OCI-LY7 (cell line): ENCODE measurements around the gene DHRS12. TPM values are rescaled to one million over a fixed set of nuclear protein-coding genes. Genes with fewer than 3 reads are reported as not detected.

ENCODE experiments used
- BruUV-seq: library from RNA; stranded (reverse); fragments of 400-500 nt; replicated peaks from 2 replicates; lab custom pipeline; 2021; lab: Mats Ljungman, UMichigan
- CTCF ChIA-PET: fragments of 300-600 bp; sonication (Branson Sonifier 250); formaldehyde crosslinking; loops from one replicate; lab custom pipeline; 2022; ENCODE audit warnings: antibody characterized with exemption; ENCODE audit not compliant: unreplicated experiment; lab: Charles Lee
- POLR2A ChIA-PET: fragments of 300-600 bp; sonication (Branson Sonifier 250); formaldehyde crosslinking; loops from one replicate; lab custom pipeline; 2022; ENCODE audit warnings: antibody characterized with exemption; lab: Charles Lee
- DNase-seq: peaks from one replicate; pipeline ENCODE4 v3.0.0-alpha.2; 2015; ENCODE audit warnings: low spot score
- H2AFZ ChIP-seq: fragments of 200-600 bp; sonication (generic), shearing (Covaris generic); 2 replicates; pipeline ENCODE4 v1.6.1; 2014; ENCODE audit warnings: mild to moderate bottlenecking, antibody characterized with exemption, low read length, moderate library complexity
- H3K27ac ChIP-seq: fragments of 200-600 bp; sonication (generic); 2 replicates; pipeline ENCODE4 v1.5.1; 2014; ENCODE audit warnings: mixed run types, low read depth, mild to moderate bottlenecking, moderate library complexity, low read length, inconsistent platforms; ENCODE audit not compliant: poor library complexity, severe bottlenecking
- H3K36me3 ChIP-seq: fragments of 200-600 bp; sonication (generic); 2 replicates; pipeline ENCODE4 v1.6.1; 2014; ENCODE audit warnings: mild to moderate bottlenecking, antibody characterized with exemption, low read length, moderate library complexity, mixed read lengths; ENCODE audit not compliant: insufficient read depth
- H3K4me1 ChIP-seq: fragments of 200-600 bp; sonication (generic); 2 replicates; pipeline ENCODE4 v1.5.1; 2014; ENCODE audit warnings: mild to moderate bottlenecking, low read length; ENCODE audit not compliant: insufficient read depth, poor library complexity, severe bottlenecking
- H3K4me2 ChIP-seq: fragments of 200-600 bp; sonication (generic); 2 replicates; pipeline ENCODE4 v1.6.1; 2014; ENCODE audit warnings: mild to moderate bottlenecking, low read length
- H3K4me3 ChIP-seq: fragments of 200-600 bp; sonication (generic); 2 replicates; pipeline ENCODE4 v1.5.1; 2014; ENCODE audit warnings: mild to moderate bottlenecking, low read depth, low read length; ENCODE audit not compliant: poor library complexity, severe bottlenecking
- H3K79me2 ChIP-seq: fragments of 200-600 bp; sonication (generic); 2 replicates; pipeline ENCODE4 v1.6.1; 2016; ENCODE audit warnings: low read depth, mild to moderate bottlenecking, low read length, moderate library complexity, mixed read lengths; ENCODE audit not compliant: insufficient read depth
- H3K9me2 ChIP-seq: fragments of 200-600 bp; sonication (generic); 2 replicates; pipeline ENCODE4 v1.6.1; 2016; ENCODE audit warnings: mild to moderate bottlenecking, low read length, mixed read lengths; ENCODE audit not compliant: insufficient read depth
- H3K9me3 ChIP-seq: fragments of 200-600 bp; sonication (generic); 2 replicates; pipeline ENCODE4 v1.6.1; 2014; ENCODE audit warnings: mild to moderate bottlenecking, mixed run types, low read length, mixed read lengths
- H4K20me1 ChIP-seq: fragments of 200-600 bp; sonication (generic); 2 replicates; pipeline ENCODE4 v1.6.1; 2014; ENCODE audit warnings: mild to moderate bottlenecking, antibody characterized with exemption, low read length, moderate library complexity, mixed read lengths; ENCODE audit not compliant: insufficient read depth
- EZH2phosphoT487 ChIP-seq: fragments of 200-600 bp; sonication (generic); IDR thresholded peaks from 2 replicates; pipeline ENCODE4 v1.6.1; 2018; ENCODE audit warnings: low read depth, borderline replicate concordance, mild to moderate bottlenecking, mixed run types, antibody characterized with exemption, low read length, moderate library complexity, mixed read lengths
- intact Hi-C: fragments of 100-400 bp; cut with micrococcal nuclease; formaldehyde crosslinking; loops from one replicate; pipeline ENCODE4 v1.10.0; 2022; ENCODE audit not compliant: unreplicated experiment
- total RNA-seq, 2 experiments: library from RNA; depleted of rRNA in 1 of 2; stranded (reverse); fragments of >200 nt in 1 of 2; shearing (Covaris generic) in 1 of 2; gene quantifications; 2 replicates each; pipeline ENCODE4 v1.2.3, GENCODE V29; 2014 to 2022
- TF ChIP-seq, protein P1 (sequence below): fragments of 200-600 bp; sonication (generic); conservative IDR thresholded peaks from 2 replicates; pipeline ENCODE4 v1.5.1; 2014; ENCODE audit warnings: mild to moderate bottlenecking, antibody characterized with exemption, low read length, moderate library complexity, mixed read lengths

DHRS12 gene
- total RNA-seq, 2 experiments from 2014 or later: 3.5 to 11.9 TPM

- DNase-seq: no peak
- Histone ChIP-seq H3K4me3 (no peak overlapping the region), H3K79me2 (no peaks in the 10 kb centered on the region), H3K4me1 (peaks cover 71% of the 10 kb centered on the region), H3K9me3 (no peaks in the 10 kb centered on the region), H3K36me3 (no peaks in the 10 kb centered on the region), H2AFZ (no peak overlapping the region), H3K4me2 (peak overlapping the region; percentile 75), H3K27ac (peak overlapping the region; percentile 79), H4K20me1 (no peaks in the 10 kb centered on the region), H3K9me2 (no peaks in the 10 kb centered on the region)
- intact Hi-C loops: loop anchor here (2.0 kb wide), 1 partner anchor 343 kb away; the partner anchor contains the start of gene INTS6
- ChIA-PET POLR2A (interaction anchor here (0.6 to 1.8 kb wide), 11 partner anchors 11 to 375 kb away, joined by 3 to 7 read pairs (median 4); partner anchors contain the start of gene INTS6), CTCF (interaction anchor here (0.6 to 1.8 kb wide), 4 partner anchors 16 to 509 kb away, joined by 3 to 6 read pairs (median 3); no protein-coding TSS in a partner anchor)
- no TSS peak for BruUV-seq
- TF ChIP-seq, protein P1, sequence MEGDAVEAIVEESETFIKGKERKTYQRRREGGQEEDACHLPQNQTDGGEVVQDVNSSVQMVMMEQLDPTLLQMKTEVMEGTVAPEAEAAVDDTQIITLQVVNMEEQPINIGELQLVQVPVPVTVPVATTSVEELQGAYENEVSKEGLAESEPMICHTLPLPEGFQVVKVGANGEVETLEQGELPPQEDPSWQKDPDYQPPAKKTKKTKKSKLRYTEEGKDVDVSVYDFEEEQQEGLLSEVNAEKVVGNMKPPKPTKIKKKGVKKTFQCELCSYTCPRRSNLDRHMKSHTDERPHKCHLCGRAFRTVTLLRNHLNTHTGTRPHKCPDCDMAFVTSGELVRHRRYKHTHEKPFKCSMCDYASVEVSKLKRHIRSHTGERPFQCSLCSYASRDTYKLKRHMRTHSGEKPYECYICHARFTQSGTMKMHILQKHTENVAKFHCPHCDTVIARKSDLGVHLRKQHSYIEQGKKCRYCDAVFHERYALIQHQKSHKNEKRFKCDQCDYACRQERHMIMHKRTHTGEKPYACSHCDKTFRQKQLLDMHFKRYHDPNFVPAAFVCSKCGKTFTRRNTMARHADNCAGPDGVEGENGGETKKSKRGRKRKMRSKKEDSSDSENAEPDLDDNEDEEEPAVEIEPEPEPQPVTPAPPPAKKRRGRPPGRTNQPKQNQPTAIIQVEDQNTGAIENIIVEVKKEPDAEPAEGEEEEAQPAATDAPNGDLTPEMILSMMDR: no peak
- no peak for TF ChIP-seq EZH2phosphoT487
Measured at GRCh38 chr13:51795419-51795818, 8.5 kb downstream of the DHRS12 start.

DNA sequence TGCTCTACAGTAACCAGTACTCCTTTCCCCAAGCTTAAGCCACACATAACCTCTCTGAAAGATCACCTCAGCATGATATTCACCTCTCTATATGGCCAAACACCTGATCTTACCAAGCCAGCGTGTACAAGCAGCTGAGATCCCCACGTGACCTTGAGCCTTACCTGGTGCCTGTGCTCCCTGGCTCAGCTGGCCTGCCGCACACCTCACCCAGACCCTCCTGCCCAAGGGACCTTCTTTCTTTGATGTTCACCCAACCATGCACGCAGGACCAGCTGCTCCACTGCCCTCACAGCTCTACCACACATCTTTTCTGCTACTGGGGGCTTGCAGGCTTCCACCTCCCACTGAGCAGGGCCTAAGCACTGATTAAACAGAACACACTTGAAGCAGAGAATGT, 9.0 kb downstream of the DHRS12 start:
- H3K9me3 ChIP-seq: no peaks in the 10 kb centered on the region
- H3K27ac ChIP-seq: peak overlapping the region; percentile 79
- H4K20me1 ChIP-seq: no peaks in the 10 kb centered on the region
- no peak overlapping the region for H2AFZ ChIP-seq
- H3K4me3 ChIP-seq: peak overlapping the region; percentile 5
- H3K4me2 ChIP-seq: peak overlapping the region; percentile 75
- ChIA-PET CTCF (interaction anchor here (0.6 to 1.8 kb wide), 4 partner anchors 17 to 213 kb away, joined by 3 to 6 read pairs (median 4); no protein-coding TSS in a partner anchor), POLR2A (interaction anchor here (0.6 to 1.8 kb wide), 10 partner anchors 11 to 374 kb away, joined by 3 to 7 read pairs (median 4); no protein-coding TSS in a partner anchor)
- intact Hi-C loops: loop anchor here (2.0 to 5.0 kb wide), 2 partner anchors 88 to 342 kb away; partner anchors contain the start of gene INTS6
- no peaks in the 10 kb centered on the region for H3K36me3 ChIP-seq
- H3K9me2 ChIP-seq: no peaks in the 10 kb centered on the region
- peak; percentile 79 for DNase-seq
- BruUV-seq: no TSS peak
- no peaks in the 10 kb centered on the region for H3K79me2 ChIP-seq
- no peak for TF ChIP-seq EZH2phosphoT487
- TF ChIP-seq, protein P1: no peak
- peaks cover 67% of the 10 kb centered on the region for H3K4me1 ChIP-seq
